ENCODE data around the gene KDM6A.
"Not testable (repeated sequence)": the region's sequence is repeated elsewhere in the genome, so short reads cannot be mapped to it uniquely, and the experiment has no call there.

Gene KDM6A

GRCh38 chrX:44884944-44885343 lies 12.0 kb downstream of the KDM6A start:
- TF ChIP-seq CTCF (IDR thresholded peaks at IDR 0.05) = no peak
- Histone ChIP-seq H3K27me3 (ENCODE audit: control insufficient read depth, insufficient read depth, low read length) (no peaks in the 10 kb centered on the region), H2AFZ (no peak overlapping the region), H3K79me2 (peaks cover 30% of the 10 kb centered on the region), H3K9me3 (ENCODE audit: control insufficient read depth, low read length) (no peaks in the 10 kb centered on the region), H3K4me1 (no peaks in the 10 kb centered on the region), H3K36me3 (ENCODE audit: control insufficient read depth, insufficient read depth, low read length) (no peaks in the 10 kb centered on the region), H3K4me3 (ENCODE audit: low read depth, low read length) (no peak overlapping the region), H3K9ac (no peak overlapping the region), H3K27ac (no peak overlapping the region), H3K4me2 (ENCODE audit: low read length) (no peak overlapping the region)

- Histone ChIP-seq H3K9me3 (ENCODE audit: control insufficient read depth, low read length) (no peaks in the 10 kb centered on the region), H3K27me3 (ENCODE audit: control insufficient read depth, insufficient read depth, low read length) (no peaks in the 10 kb centered on the region), H3K79me2 (peaks cover 18% of the 10 kb centered on the region), H3K4me2 (ENCODE audit: low read length) (no peak overlapping the region), H3K27ac (no peak overlapping the region), H3K9ac (no peak overlapping the region), H3K4me3 (ENCODE audit: low read depth, low read length) (no peak overlapping the region), H3K4me1 (no peaks in the 10 kb centered on the region), H3K36me3 (ENCODE audit: control insufficient read depth, insufficient read depth, low read length) (no peaks in the 10 kb centered on the region), H2AFZ (no peak overlapping the region)
- TF ChIP-seq CTCF (IDR thresholded peaks at IDR 0.05) = no peak
Observed at GRCh38 chrX:44889824-44890223, 16.8 kb downstream of the KDM6A start.

- no peak overlapping the region for H3K27ac ChIP-seq
- H3K27me3 ChIP-seq (ENCODE audit: control insufficient read depth, insufficient read depth, low read length) = no peaks in the 10 kb centered on the region
- no peak overlapping the region for H3K9ac ChIP-seq
- H2AFZ ChIP-seq = no peak overlapping the region
- TF ChIP-seq CTCF (IDR thresholded peaks at IDR 0.05) = no peak
- peaks cover 20% of the 10 kb centered on the region for H3K79me2 ChIP-seq
- no peaks in the 10 kb centered on the region for H3K4me1 ChIP-seq
- H3K4me3 ChIP-seq (ENCODE audit: low read depth, low read length) = no peak overlapping the region
- no peaks in the 10 kb centered on the region for H3K36me3 ChIP-seq (ENCODE audit: control insufficient read depth, insufficient read depth, low read length)
- H3K4me2 ChIP-seq (ENCODE audit: low read length) = no peak overlapping the region
- H3K9me3 ChIP-seq (ENCODE audit: control insufficient read depth, low read length) = no peaks in the 10 kb centered on the region
Observed at GRCh38 chrX:44890247-44890646, 17.3 kb downstream of the KDM6A start.

GRCh38 chrX:44890687-44891086 lies 17.7 kb downstream of the KDM6A start:
- H3K4me3 ChIP-seq (ENCODE audit: low read depth, low read length); H3K9me3 ChIP-seq (ENCODE audit: control insufficient read depth, low read length); H2AFZ ChIP-seq; H3K9ac ChIP-seq; H3K27ac ChIP-seq; H3K27me3 ChIP-seq (ENCODE audit: control insufficient read depth, insufficient read depth, low read length); H3K4me2 ChIP-seq (ENCODE audit: low read length); H3K36me3 ChIP-seq (ENCODE audit: control insufficient read depth, insufficient read depth, low read length); H3K4me1 ChIP-seq: not testable (repeated sequence)
- H3K79me2 ChIP-seq = peaks cover 19% of the 10 kb centered on the region

GRCh38 chrX:44891642-44892041 lies 18.7 kb downstream of the KDM6A start:
- H3K4me3 ChIP-seq (ENCODE audit: low read depth, low read length) = no peak overlapping the region
- no peak overlapping the region for H3K27ac ChIP-seq
- no peaks in the 10 kb centered on the region for H3K9me3 ChIP-seq (ENCODE audit: control insufficient read depth, low read length)
- no peak overlapping the region for H2AFZ ChIP-seq
- TF ChIP-seq CTCF (IDR thresholded peaks at IDR 0.05) = no peak
- H3K9ac ChIP-seq = no peak overlapping the region
- H3K36me3 ChIP-seq (ENCODE audit: control insufficient read depth, insufficient read depth, low read length) = no peaks in the 10 kb centered on the region
- H3K27me3 ChIP-seq (ENCODE audit: control insufficient read depth, insufficient read depth, low read length) = no peaks in the 10 kb centered on the region
- H3K79me2 ChIP-seq = peaks cover 17% of the 10 kb centered on the region
- no peak overlapping the region for H3K4me2 ChIP-seq (ENCODE audit: low read length)
- H3K4me1 ChIP-seq = no peaks in the 10 kb centered on the region

Measured in parathyroid adenoma (tissue), 2 donors.